K562 (cell line): Measurements from ENCODE around the gene HOXC4. TPM values are rescaled to one million over a fixed set of nuclear protein-coding genes. Genes with fewer than 3 reads are reported as not detected.
A peak's percentile ranks its signal among the peaks of the same experiment; 100 is the strongest.
"Not testable (repeated sequence)": the region's sequence is repeated elsewhere in the genome, so short reads cannot be mapped to it uniquely, and the experiment has no call there.

ENCODE experiments used
- ATAC-seq: fragments of 200-7000 bp; cut with Tn5 transposase; 3 replicates; pipeline ENCODE4 v1.9.1; 2020; ENCODE audit warnings: moderate library complexity
- BruUV-seq: library from RNA; stranded (reverse); fragments of 400-500 nt; replicated peaks from 2 replicates; lab custom pipeline; 2021; lab: Mats Ljungman, UMichigan
- CTCF ChIA-PET: fragments of 300-600 bp; formaldehyde crosslinking; extraction: SDS; loops from one replicate; lab custom pipeline; 2021; ENCODE audit warnings: low intra/inter-chr PET ratio; lab: Yijun Ruan, JAX
- POLR2A ChIA-PET: fragments of 300-600, 350-650 bp; sonication (Branson Sonifier 250); formaldehyde crosslinking; extraction: SDS; loops from one replicate; lab custom pipeline; 2021; ENCODE audit warnings: antibody characterized with exemption, inconsistent platforms; lab: Yijun Ruan, JAX
- DNase-seq, 4 experiments: peaks; one replicate each; pipeline versions ENCODE4 v3.0.0 to v3.0.0-alpha.2; 2011 to 2018; ENCODE audit warnings: low spot score in 3 of 4, mixed read lengths in 3 of 4; ENCODE audit errors: extremely low read depth in 1 of 4
- FAIRE-seq: peaks from 2 replicates; lab custom pipeline; 2011; peaks lifted over from hg19 to GRCh38; lab: Jason Lieb, UNC
- H2AFZ ChIP-seq: 2 replicates; pipeline ENCODE4 v1.6.0; 2011; ENCODE audit warnings: low read depth, low read length, control low read depth, inconsistent platforms
- H3K27ac ChIP-seq: fragments of 200-600 bp; 3 replicates; pipeline ENCODE4 v1.8.0; 2011; ENCODE audit warnings: low read depth, mild to moderate bottlenecking, control low read depth, inconsistent platforms, low read length, moderate library complexity, mixed read lengths; ENCODE audit errors: extremely low read depth
- H3K27me3 ChIP-seq, 2 experiments: fragments of 300-600 bp in 1 of 2; 2 replicates in 1 of 2; 3 replicates in 1 of 2; pipeline versions ENCODE4 v1.6.0 to v1.8.0; 2011; ENCODE audit warnings: inconsistent platforms in 2 of 2, low read length in 2 of 2, mild to moderate bottlenecking in 1 of 2, mixed read lengths in 1 of 2, moderate library complexity in 1 of 2; ENCODE audit not compliant: control insufficient read depth in 2 of 2, insufficient read depth in 2 of 2
- H3K36me3 ChIP-seq: fragments of 300-600 bp; 3 replicates; pipeline ENCODE4 v1.8.0; 2011; ENCODE audit warnings: mild to moderate bottlenecking, low read length, inconsistent platforms; ENCODE audit not compliant: control insufficient read depth, insufficient read depth
- H3K4me1 ChIP-seq, 2 experiments: fragments of 200-600 bp in 1 of 2; replicated peaks in 1 of 2; 2 replicates in 1 of 2; 3 replicates in 1 of 2; pipeline versions ENCODE4 v1.5.1 to v1.8.0; 2011; ENCODE audit warnings: inconsistent platforms in 2 of 2, low read length in 2 of 2, mild to moderate bottlenecking in 1 of 2, mixed read lengths in 1 of 2, moderate library complexity in 1 of 2; ENCODE audit not compliant: control insufficient read depth in 2 of 2, insufficient read depth in 2 of 2
- H3K4me2 ChIP-seq: 2 replicates; pipeline ENCODE4 v1.6.1; 2011; ENCODE audit warnings: low read length, control low read depth, inconsistent platforms, mixed read lengths; ENCODE audit not compliant: insufficient read depth
- H3K4me3 ChIP-seq: fragments of 200-600 bp; sonication (generic), shearing (Covaris generic); 2 replicates; pipeline ENCODE4 v1.5.1; 2016; ENCODE audit warnings: control low read depth, inconsistent platforms
- H3K79me2 ChIP-seq: fragments of 200-600 bp; 3 replicates; pipeline ENCODE4 v1.8.0; 2011; ENCODE audit warnings: low read length, inconsistent platforms; ENCODE audit not compliant: control insufficient read depth, insufficient read depth
- H3K9ac ChIP-seq, 2 experiments: 2 replicates each; pipeline versions ENCODE4 v1.6.0 to v1.6.1; 2011; ENCODE audit warnings: low read depth in 2 of 2, low read length in 2 of 2, control low read depth in 1 of 2, inconsistent platforms in 1 of 2, mild to moderate bottlenecking in 1 of 2, mixed read lengths in 1 of 2; ENCODE audit not compliant: insufficient read depth in 1 of 2
- H3K9me1 ChIP-seq: one replicate; pipeline ENCODE4 v1.6.0; 2011; ENCODE audit warnings: inconsistent platforms, mild to moderate bottlenecking, low read length, moderate library complexity; ENCODE audit not compliant: control insufficient read depth, insufficient read depth
- H3K9me3 ChIP-seq: replicated peaks from 2 replicates; pipeline ENCODE4 v1.5.1; 2011; ENCODE audit warnings: low read depth, low read length, inconsistent platforms; ENCODE audit not compliant: control insufficient read depth, insufficient read depth
- H4K20me1 ChIP-seq: replicated peaks from 2 replicates; pipeline ENCODE4 v1.6.1; 2011; ENCODE audit warnings: low read length, inconsistent platforms, mixed read lengths; ENCODE audit not compliant: control insufficient read depth, insufficient read depth
- PRDM10 ChIP-seq: fragments of 450-650 bp; IDR thresholded peaks from 2 replicates; pipeline ENCODE4 v1.6.1; 2018; ENCODE audit not compliant: partially characterized antibody
- WGBS: fragments of 100-300 bp; shearing (Covaris generic); methylation state at CpG from one replicate; pipeline ENCODE4 v1.1.6; 2016; ENCODE audit warnings: low coverage, mixed read lengths; ENCODE audit not compliant: insufficient coverage; ENCODE audit errors: missing lambda C conversion rate; 5-methylcytosine and 5-hydroxymethylcytosine counted together
- in situ Hi-C: fragments of 300-500 bp; cut with MboI; formaldehyde crosslinking; loops from 4 replicates; pipeline ENCODE4 v1.15.0; 2018; ENCODE audit warnings: inconsistent platforms, mixed read lengths
- intact Hi-C: fragments of 100-400 bp; cut with micrococcal nuclease; formaldehyde crosslinking; loops from 2 replicates; pipeline ENCODE4 v1.14.2; 2022
- polyA plus RNA-seq, 8 experiments: library from polyadenylated mRNA; depleted of rRNA in 4 of 8; stranded (reverse) in 5 of 8; unstranded in 3 of 8; fragments of >200 nt; fragmentation: Nextera tagmentation in 2 of 8; fragmentation: Illumina TruSeq in 1 of 8; extraction: Ambion mirVana in 2 of 8; extraction: Trizol in 1 of 8; gene quantifications; 2 replicates each; pipeline versions ENCODE4 v1.2.1 to v1.2.3, GENCODE V29; 2011 to 2014; ENCODE audit warnings: inconsistent platforms in 1 of 8, missing spikeins in 1 of 8
- total RNA-seq, 7 experiments: library from RNA; depleted of rRNA in 6 of 7; stranded (reverse); fragments of >200 nt in 6 of 7; fragmentation: Illumina TruSeq in 2 of 7; extraction: Trizol in 2 of 7; gene quantifications; 2 replicates each; pipeline versions ENCODE4 v1.2.1 to v1.2.3, GENCODE V29; 2011 to 2021; ENCODE audit warnings: low replicate concordance in 1 of 7

The HOXC4 gene
- total and polyA plus RNA-seq, 9 of the 15 experiments (the other 6 are each of a cell fraction or from before 2014, with no cell fraction given): 0.06 to 1.5 (median 0.44) TPM; not detected in 1

GRCh38 chr12:54092943-54093342 lies 39.3 kb downstream of the HOXC4 start (continued):
- TF ChIP-seq PRDM10: peak; percentile 88

GRCh38 chr12:54095928-54096327 lies 42.3 kb downstream of the HOXC4 start:
- BruUV-seq, H4K20me1 ChIP-seq, ATAC-seq, H3K27ac ChIP-seq, H3K9ac ChIP-seq, POLR2A ChIA-PET, H3K4me2 ChIP-seq, H3K9me3 ChIP-seq, H3K4me3 ChIP-seq, H3K4me1 ChIP-seq, DNase-seq, H3K9me1 ChIP-seq, intact Hi-C loops, H2AFZ ChIP-seq, H3K36me3 ChIP-seq, CTCF ChIA-PET, H3K79me2 ChIP-seq, in situ Hi-C loops, H3K27me3 ChIP-seq, FAIRE-seq: not testable (repeated sequence)
- 6% methylated on average over 4 of the region's 5 CpGs for WGBS
